ENCODE results near the gene RDH16. TPM values are rescaled to one million over a fixed set of nuclear protein-coding genes. Genes with fewer than 3 reads are reported as not detected.

Gene RDH16
- total RNA-seq, 1 experiment from 2014 or later = 0.59 TPM

- no peak overlapping the region for H3K9ac ChIP-seq (ENCODE audit: low read length)
- H4K20me1 ChIP-seq (ENCODE audit: insufficient read depth) = no peaks in the 10 kb centered on the region
- no peak overlapping the region for H3K4me3 ChIP-seq (replicated peaks in 1 of 2; ENCODE audit: low read depth in 1 of 2, low read length in 2 of 2)
- H3K27ac ChIP-seq (ENCODE audit: low read depth, low read length) = no peak overlapping the region
- BruUV-seq (replicated peaks) = no TSS peak
- no peak overlapping the region for H3K4me2 ChIP-seq (ENCODE audit: low read length)
- no peaks in the 10 kb centered on the region for H3K27me3 ChIP-seq (ENCODE audit: insufficient read depth, low read length)
- DNase-seq (ENCODE audit: low read depth, low spot score) (no peak), ATAC-seq (no peak)
- POLR2A ChIA-PET = no interaction called here
- no peaks in the 10 kb centered on the region for H3K9me3 ChIP-seq (ENCODE audit: control insufficient read depth in 1 of 2, insufficient read depth in 1 of 2, low read depth in 1 of 2, low read length in 2 of 2)
- intact Hi-C loops (cut with micrococcal nuclease) = loop anchor here (5.0 kb wide), 1 partner anchor 38 kb away; no protein-coding TSS in a partner anchor
- no peak for TF ChIP-seq SIN3A (IDR thresholded peaks at IDR 0.05; ENCODE audit: low read depth)
- no peak for TF ChIP-seq EZH2 (IDR thresholded peaks at IDR 0.05)
- TF ChIP-seq REST (IDR thresholded peaks at IDR 0.05; ENCODE audit: low read depth) = no peak
- TF ChIP-seq YY1 (IDR thresholded peaks at IDR 0.05; ENCODE audit: extremely low read depth, insufficient replicate concordance, low read depth, low read length) = no peak
- no peak for TF ChIP-seq JUND (IDR thresholded peaks at IDR 0.05)
- no peak for TF ChIP-seq SP1 (IDR thresholded peaks at IDR 0.05; ENCODE audit: low read depth)
- TF ChIP-seq ZBTB33 (IDR thresholded peaks at IDR 0.05; ENCODE audit: extremely low read depth, insufficient replicate concordance, low read length) = no peak
- TF ChIP-seq RAD21 (IDR thresholded peaks at IDR 0.05; ENCODE audit: low read depth) = no peak
- no peak for TF ChIP-seq ELF1 (IDR thresholded peaks at IDR 0.05; ENCODE audit: borderline replicate concordance, low read depth)
- no peak for TF ChIP-seq ZFX (IDR thresholded peaks at IDR 0.05)
- TF ChIP-seq ZNF274 (IDR thresholded peaks at IDR 0.05; ENCODE audit: low read depth, low read length) = no peak
- no peak for TF ChIP-seq ATF3 (IDR thresholded peaks at IDR 0.05)
- TF ChIP-seq POLR2A (IDR thresholded peaks at IDR 0.05; ENCODE audit: borderline replicate concordance, extremely low read depth, insufficient read depth, insufficient read length) = no peak
- no peak for TF ChIP-seq EZH2phosphoT487 (IDR thresholded peaks at IDR 0.05; ENCODE audit: borderline replicate concordance)
- TF ChIP-seq MAX (IDR thresholded peaks at IDR 0.05) = no peak
- no peak for TF ChIP-seq FOSL1 (IDR thresholded peaks at IDR 0.05; ENCODE audit: low read depth)
- H3K4me1 ChIP-seq (ENCODE audit: control insufficient read depth in 1 of 2, insufficient read depth in 2 of 2, low read length in 2 of 2) = peaks cover 0 to 5% of the 10 kb centered on the region in 2 experiments; a peak in 1 of 4 replicates
- H3K9me2 ChIP-seq (ENCODE audit: insufficient read depth) = no peaks in the 10 kb centered on the region
- H3K36me3 ChIP-seq (ENCODE audit: control insufficient read depth in 1 of 2, insufficient read depth in 2 of 2, low read length in 2 of 2) = no peaks in the 10 kb centered on the region
- CTCF ChIA-PET = no interaction called here
- RAD21 ChIA-PET (ENCODE audit: low non-redundant PET in 1 of 2, low total read pairs in 2 of 2, uncharacterized antibody in 2 of 2, unreplicated experiment in 2 of 2) = no interaction called here
- no peaks in the 10 kb centered on the region for H3K79me2 ChIP-seq (ENCODE audit: insufficient read depth, low read length)
- H2AFZ ChIP-seq (ENCODE audit: low read depth, low read length, poor library complexity, severe bottlenecking) = no peak overlapping the region
These were observed 8.5 kb downstream of the RDH16 start for GRCh38 chr12:56948881-56949280.
